Brain pericyte (primary cell): ENCODE results near the gene PCGF3.
"Not testable (repeated sequence)": the region's sequence is repeated elsewhere in the genome, so short reads cannot be mapped to it uniquely, and the experiment has no call there.

Experiments
- DNase-seq: peaks from one replicate; pipeline ENCODE4 v3.0.0-alpha.2; 2012; ENCODE audit warnings: low read depth, low spot score

The PCGF3 gene

DNA sequence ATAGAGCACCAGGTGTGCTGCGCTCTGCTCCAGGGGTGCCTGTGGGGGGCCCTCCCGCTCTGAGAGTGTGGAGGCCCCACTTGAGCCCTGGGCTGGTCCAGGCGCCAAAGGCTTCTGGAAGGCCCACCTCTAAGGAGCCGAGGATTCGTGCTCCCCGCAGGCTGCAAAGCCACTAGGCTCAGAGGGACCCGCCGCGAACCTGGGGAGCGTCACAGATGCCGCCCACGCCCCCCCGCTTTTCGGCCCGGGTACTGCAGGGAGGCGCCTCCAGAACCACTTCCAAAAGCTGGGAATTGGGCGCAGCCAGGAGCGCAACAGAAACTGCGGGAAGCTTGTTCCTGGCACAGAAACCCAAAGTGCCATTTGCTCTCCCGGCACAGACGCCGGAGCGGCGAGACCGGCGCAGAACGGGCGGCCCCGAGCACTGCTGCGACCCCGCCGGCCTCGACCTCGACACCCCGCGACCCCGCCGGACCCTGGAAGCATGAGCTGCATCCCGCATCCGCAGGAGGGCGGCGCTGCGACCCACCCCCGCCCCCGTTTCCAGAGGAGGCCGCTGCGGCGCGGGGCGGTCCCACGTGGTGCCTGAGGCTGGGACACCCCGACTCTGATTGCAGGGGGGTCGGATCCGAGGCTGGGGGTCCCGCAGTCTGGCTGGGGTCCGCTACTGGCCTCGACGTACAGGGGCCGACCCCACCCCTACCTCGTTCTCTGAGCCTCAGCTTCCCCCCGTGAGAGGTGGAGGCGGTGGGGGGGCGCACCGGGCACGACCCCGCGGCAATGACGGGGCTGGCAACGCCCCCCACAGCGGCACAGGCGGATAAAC lies 89.5 kb downstream of the PCGF3 start:
- no peak for DNase-seq

GRCh38 chr4:795726-796119 lies 90.1 kb downstream of the PCGF3 start:
- no peak for DNase-seq

GRCh38 chr4:796206-796605 lies 90.6 kb downstream of the PCGF3 start:
- DNase-seq, result no peak

- no peak for DNase-seq
These were observed 91.4 kb downstream of the PCGF3 start for GRCh38 chr4:797066-797465.

- no peak for DNase-seq
These were observed 95.9 kb downstream of the PCGF3 start for GRCh38 chr4:801436-802124.

DNA sequence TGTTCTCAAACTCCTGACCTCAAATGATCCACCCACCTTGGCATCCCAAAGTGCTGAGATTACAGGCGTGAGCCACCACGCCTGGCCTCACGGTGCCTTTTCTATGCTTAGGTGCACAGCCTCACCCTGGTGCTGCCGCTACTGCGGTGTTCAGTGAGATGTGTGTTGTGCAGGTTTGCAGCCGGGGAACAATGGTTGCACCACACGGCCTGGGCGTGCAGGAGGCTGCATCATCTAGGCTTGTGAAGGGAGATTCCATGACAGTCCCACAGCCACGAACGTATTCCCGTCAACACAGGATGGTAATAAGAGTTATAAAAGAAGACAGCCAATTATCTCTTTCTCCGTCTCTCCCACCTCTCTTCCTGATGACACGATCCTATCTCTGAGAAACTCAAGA lies 98.3 kb downstream of the PCGF3 start:
- DNase-seq, result no peak

GRCh38 chr4:804804-805203 lies 99.2 kb downstream of the PCGF3 start:
- no peak for DNase-seq

DNA sequence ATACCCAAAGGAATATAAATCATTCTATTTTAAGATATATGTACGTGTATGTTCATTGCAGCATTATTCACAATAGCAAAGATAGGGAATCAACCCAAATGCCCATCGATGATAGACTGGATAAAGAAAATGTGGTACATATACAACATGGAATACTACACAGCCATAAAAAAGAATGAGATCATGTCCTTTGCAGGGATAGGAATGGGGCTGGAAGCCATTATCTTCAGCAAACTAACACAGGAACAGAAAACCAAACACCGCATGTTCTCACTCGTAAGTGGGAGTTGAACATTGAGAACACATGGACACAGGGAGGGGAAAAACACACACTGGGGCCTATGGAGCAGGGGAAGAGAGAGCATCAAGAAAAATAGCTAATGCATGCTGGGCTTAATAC lies 101.3 kb downstream of the PCGF3 start:
- not testable (repeated sequence) for DNase-seq

- DNase-seq, result no peak
These were observed 102.2 kb downstream of the PCGF3 start for GRCh38 chr4:807792-808191.

- DNase-seq, result no peak
These were observed 103.4 kb downstream of the PCGF3 start for GRCh38 chr4:808860-809570.

DNA sequence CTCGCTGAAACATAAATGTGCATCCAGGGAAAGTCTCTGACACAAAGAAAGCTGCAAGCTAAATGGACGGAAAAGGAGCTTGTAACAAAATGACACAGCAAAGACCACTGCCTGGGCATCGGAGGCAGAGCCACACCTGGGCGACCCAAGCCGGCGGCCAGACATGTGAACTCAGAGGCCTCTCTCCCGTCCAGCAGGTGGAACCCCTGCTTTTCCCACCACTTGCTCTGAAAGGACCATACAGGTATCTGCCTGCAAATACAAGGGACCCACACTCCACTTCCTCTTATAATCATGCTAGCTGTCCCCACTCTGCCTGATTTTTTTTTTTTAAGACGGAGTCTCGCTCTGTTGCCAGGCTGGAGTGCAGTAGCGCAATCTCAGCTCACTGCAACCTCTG lies 108.3 kb downstream of the PCGF3 start:
- DNase-seq, result no peak

- no peak for DNase-seq
These were observed 108.7 kb downstream of the PCGF3 start for GRCh38 chr4:814312-814850.

- DNase-seq, result no peak
These were observed 110.0 kb downstream of the PCGF3 start for GRCh38 chr4:815464-816146.

DNA sequence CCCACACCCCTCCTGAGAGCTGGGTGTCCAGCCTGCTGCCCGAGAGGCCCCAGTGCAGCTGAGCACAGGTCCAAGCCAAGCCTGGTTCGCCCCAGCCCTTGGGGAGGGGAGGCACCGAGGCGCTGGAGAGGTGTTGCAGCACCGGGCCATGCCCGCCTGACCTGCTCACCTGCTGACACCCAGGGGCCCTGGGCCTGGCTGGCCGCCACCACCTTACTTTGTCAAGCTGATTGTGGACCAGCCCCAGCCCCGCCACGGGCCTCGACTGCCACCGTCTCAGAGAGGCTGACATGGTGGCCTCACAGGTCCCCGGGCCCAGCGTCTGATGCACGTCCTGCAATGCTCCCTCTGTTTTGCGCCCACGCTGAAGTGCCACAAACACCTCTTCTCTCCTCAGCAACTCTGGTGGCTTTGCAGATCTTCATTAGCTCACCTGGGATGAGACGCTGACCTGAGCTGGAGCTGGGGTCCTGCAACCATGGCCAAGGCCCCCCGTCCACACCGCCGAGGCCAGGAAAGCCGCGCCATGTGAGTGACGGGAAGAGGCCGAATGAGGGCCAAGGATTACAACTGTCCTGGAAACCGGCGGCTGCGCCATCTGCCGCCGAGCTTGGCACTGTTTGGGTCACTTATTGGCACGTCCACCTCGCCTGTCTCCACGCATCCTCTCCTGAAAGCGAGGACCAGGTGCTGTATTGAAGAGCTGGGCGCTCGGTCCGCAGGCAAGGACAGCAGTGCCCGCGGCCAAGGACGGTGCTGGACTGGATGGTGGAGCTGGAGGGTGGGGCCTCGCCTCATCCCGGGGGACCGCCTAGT lies 112.7 kb downstream of the PCGF3 start:
- no peak for DNase-seq

DNA sequence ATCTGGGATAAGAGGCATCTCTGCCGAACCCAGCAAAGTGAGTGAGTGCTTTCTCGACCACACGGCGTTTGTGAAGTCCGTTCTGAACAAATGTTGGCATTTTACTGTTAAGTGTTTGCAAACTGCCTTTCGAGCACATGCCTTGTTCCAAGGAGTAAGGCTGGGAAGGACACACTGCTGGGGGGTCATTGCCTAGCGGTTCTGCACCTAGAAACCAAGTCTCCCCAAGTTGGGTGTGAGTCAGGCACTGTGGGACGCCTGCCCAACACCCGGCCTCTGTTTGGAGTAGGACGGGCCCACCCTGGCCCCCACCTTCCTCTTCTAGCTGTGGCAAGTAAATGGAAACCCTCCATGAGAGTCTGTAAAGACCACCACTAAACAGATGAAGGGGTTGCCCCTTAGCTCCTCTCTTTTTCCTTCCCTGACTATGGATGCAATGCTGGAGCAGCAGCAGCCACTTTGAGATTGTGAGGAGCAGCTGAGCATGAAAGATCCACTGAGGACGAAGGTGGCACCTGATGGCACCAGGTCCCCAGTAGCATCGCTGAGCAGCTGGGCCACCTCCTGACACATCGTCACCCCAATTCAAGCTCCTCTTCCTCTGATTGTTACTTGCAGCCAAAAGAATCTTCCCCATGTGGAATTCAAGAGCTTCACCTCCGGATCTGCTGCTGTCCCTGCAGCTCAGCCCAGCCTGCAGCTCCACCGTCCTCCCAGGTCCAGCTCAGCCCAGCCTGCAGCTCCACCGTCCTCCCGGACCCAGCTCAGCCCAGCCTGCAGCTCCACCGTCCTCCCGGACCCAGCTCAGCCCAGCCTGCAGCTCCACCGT lies 114.0 kb downstream of the PCGF3 start:
- DNase-seq, result no peak
